GM18499 (cell line): Measurements from ENCODE around the gene SHROOM3.

ENCODE experiments used
- ATAC-seq: cut with Tn5 transposase; IDR thresholded peaks from one replicate; pipeline ENCODE4 v1.9.1; 2021; ENCODE audit warnings: moderate number of reproducible peaks; ENCODE audit not compliant: insufficient read depth, unreplicated experiment

Gene SHROOM3

GRCh38 chr4:76535603-76536372 lies 100.8 kb downstream of the SHROOM3 start:
- no peak for ATAC-seq

- no peak for ATAC-seq
These were observed 101.3 kb downstream of the SHROOM3 start for GRCh38 chr4:76536373-76536689.

DNA sequence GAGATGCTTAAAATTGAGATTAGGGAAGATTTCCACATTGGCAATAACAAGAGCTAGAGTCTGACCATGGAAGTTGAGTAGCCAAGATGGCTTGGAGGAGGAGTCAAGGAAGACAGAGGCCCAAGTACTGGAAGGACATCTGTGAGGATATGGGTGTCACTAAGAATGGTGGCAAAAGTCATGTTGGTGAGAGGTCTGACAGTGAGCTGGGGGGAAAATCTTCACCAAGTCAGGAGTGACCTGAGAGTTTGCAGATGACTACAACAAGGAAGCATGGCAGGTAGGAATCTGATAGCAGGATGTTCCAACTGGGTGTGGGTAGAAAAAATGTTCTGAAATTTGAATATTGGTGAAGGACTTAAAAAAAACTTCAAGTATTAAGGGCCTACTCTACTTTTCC lies 103.3 kb downstream of the SHROOM3 start:
- no peak for ATAC-seq

- no peak for ATAC-seq
These were observed 105.0 kb downstream of the SHROOM3 start for GRCh38 chr4:76539979-76540378.

- ATAC-seq = no peak
These were observed 105.5 kb downstream of the SHROOM3 start for GRCh38 chr4:76540486-76540885.

GRCh38 chr4:76543378-76543777 lies 108.3 kb downstream of the SHROOM3 start:
- ATAC-seq = no peak

DNA sequence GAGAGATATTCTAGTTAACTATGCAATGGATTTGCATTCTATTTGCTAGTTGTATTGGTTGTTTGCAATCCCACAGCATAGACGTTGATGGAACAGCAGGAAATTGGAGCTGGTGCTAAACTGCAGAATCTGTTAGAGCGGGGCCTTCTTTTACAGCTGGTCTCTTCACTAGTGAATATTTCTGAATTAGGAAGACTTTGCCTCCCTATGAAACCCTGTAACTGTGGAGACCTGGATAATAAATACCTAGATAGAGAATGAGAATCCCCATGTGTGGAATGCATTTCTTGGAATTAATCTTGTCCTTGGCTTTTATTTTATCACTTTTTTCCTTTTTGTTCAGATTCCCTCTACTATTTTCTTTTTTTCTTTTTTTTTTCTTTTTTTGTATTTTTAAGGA lies 109.7 kb downstream of the SHROOM3 start:
- ATAC-seq = no peak

GRCh38 chr4:76545226-76545884 lies 110.3 kb downstream of the SHROOM3 start:
- no peak for ATAC-seq

GRCh38 chr4:76546327-76546726 lies 111.3 kb downstream of the SHROOM3 start:
- ATAC-seq = no peak

DNA sequence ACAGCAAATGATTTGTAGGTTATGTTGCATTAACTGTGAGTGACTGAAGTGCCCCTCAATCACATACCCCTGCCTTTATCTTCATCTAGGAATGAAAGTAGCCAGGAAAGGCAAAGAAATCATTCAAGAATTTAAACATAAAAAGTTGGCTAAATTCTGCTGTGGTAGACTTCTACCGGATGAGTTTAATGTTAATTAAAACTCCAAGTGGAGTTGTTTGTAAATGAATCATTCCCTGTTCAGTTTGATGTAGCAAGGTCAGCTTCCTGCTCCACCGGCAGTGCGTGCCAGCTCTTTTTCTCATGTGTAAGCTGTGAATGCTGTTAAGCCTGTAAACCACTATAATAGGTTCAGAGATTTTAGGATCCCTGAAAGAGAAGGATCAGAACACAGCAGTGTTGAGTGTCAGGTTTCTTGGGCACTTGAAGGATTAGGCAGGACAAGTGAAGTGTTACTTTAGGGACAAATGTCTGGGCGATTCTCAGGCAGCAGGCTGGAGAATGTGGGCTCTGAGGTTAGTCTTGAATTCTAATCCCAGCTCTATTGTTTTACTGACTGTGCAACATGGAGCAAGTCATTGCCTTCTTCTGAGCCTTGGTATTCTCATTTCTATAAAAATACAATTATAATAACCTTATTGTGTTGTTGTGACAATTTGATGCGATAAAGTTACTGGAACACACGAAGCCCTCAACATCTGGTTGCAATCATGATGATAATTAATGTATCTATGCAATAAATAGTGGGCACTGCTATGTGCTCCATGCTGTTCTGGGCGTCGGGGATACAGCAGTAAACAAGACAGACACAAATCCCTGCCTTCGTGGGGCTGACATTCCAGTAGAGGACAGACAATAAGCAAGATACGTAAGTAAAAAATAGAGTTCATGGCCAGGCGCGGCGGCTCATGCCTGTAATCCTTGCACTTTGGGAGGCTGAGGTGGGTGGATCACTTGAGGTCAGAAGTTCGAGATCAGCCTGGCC lies 112.0 kb downstream of the SHROOM3 start:
- no peak for ATAC-seq

- no peak for ATAC-seq
These were observed 113.7 kb downstream of the SHROOM3 start for GRCh38 chr4:76548704-76549103.

DNA sequence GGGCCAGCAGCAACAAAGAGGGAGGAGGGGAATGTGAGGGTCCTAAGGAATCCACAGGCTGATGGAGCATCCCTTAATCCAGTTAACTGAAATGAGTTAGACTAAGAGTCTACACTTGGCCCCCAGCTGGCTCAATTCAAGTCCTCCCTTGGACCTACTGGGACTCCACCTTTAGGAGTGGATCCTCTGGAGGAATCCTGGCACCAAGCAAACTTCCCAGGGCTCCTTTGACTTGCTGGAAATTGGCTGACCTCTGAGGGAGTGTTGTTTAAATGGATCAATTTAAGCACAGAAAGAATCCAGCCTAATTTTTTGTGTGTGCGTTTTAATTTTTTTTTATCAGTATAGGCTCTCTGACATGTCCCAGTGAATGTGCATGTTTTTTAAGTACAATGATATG lies 114.7 kb downstream of the SHROOM3 start:
- no peak for ATAC-seq

DNA sequence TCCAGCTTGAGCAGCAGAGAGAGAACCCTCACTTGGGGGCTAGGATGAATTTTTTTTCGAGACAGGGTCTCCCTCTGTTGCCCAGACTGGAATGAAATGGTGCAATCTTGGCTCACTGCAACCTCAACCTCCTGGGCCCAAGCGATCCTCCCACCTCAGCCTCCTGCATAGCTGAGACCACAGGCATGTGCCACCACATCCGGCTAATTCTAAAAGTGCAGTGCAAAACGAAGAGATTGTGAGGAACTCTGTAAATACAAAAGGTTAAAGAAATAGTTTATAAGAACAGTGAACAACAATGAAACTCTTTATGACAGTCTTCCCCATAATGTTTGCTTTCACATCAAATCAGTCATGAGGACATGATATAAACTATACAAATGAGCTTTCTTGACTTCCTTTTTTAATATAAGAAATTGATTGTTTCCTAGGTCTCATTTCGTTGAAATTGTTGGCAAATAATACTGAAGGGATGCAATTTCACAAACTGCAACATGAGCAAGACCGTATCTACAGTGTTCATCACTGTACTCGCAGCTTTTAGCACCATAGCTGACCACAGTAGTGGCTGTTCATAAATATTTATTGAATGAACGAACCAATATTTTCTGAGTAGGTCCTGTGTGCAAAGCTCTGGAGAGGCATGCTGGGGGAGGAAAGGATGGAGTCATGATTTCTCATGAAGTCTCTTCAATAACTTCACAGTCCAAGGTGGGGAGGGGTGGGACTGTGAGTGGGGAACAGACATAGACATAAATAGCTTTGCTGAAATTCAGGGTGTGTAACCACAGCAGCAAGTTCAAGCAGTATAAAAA lies 116.1 kb downstream of the SHROOM3 start:
- ATAC-seq = no peak

DNA sequence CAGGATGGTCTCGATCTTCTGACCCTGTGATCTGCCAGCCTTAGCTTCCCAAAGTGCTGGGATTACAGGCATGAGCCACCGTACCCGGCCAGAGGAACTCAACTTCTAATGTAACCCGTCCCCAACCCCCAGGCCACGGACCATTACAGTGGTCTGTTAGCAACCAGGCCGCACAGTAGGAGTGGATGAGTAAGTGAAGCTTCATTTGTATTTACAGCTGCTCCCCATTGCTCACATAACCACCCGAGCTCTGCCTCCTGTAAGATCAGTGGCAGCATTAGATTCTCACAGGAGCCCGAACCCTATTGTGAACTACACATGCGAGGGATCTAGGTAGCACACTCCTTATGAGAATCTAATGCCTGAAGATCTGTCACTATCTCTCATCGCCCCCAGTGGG lies 119.6 kb downstream of the SHROOM3 start:
- no peak for ATAC-seq

- no peak for ATAC-seq
These were observed 121.4 kb downstream of the SHROOM3 start for GRCh38 chr4:76556452-76556851.

DNA sequence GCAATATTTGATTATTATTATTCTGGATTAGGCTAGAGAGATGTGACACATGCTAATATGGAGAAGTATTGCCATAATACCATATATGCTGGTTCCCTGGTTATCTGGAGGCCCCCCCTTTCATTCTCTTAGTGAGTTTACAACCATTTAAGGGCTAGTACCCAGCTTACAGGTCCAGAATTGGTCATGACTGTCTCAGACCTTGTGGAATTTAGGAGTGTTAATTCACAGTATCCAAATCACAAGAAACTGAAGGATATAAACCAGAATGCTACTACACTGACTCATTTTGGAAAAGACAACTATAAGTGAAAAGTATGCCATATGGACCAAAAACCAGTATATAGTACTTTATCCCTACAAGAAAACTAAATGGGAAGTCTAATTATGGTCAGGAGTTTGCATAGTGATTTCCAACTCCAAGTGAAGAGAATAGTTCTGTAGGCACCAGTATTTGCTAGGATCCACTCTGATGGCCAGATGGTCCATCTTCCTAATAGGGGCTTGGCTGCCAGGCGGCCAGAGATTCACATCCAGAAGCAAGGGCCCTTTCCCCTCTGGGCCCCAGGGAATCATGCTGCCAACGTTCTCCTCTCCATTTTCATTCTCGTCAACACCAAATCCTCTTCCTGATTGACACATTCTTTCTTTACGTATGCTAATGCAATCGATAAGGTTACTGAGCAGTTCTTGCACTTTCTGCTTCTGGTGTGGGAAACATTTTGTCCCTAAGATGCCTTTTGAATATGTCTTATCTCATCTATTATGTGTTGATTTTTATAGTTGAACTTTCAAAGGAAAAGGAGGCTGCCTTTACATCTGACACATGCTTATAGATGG lies 123.6 kb downstream of the SHROOM3 start:
- no peak for ATAC-seq

- ATAC-seq = no peak
These were observed 124.4 kb downstream of the SHROOM3 start for GRCh38 chr4:76559236-76560071.

DNA sequence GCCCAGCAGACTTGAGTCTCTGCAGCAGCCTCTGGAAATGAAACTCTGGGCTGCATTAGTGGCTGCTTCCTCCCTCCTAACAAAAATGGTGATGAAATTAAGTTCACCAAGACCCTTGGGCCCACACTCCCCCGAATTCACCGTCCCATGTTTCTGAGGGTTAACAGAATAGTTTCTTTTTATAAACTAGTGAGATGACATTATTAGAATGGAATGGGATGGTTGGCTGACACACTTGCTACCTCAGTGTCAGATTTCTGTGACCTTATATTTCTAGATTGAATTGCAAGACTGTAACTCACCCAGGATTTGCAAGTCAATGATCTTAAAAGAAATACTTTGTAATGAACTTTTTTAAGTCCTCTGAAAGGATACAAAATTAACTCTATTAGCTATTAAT lies 127.1 kb downstream of the SHROOM3 start:
- no peak for ATAC-seq
